ENCODE measurements around the gene FEN1. TPM values are rescaled to one million over a fixed set of nuclear protein-coding genes. Genes with fewer than 3 reads are reported as not detected.

Gene FEN1
- total and polyA plus RNA-seq, 4 donors, result 3.5 to 6.9 (median 5.2) TPM

DNA sequence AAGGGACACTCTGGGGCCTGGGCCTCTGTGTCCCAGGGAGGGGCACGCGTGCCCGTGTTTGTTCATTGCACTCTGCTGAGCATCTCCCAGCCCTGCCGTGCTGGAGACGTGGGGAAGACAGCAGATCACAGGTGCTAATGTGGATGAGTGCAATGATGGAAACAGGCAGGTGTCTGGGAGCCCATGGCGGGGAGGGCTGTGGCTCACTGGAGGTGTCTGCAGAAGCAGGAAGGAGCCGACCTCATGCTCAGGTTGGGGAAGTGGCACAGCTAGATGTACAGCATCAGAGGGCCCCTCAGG, 8.3 kb upstream of the FEN1 start:
- ATAC-seq (ENCODE audit: low FRiP score) (no peak), DNase-seq (no peak)
- Histone ChIP-seq H3K4me3 (ENCODE audit: low read length in 2 of 2) (no peak overlapping the region), H3K27me3 (ENCODE audit: control insufficient read depth in 1 of 2, insufficient read depth in 2 of 2, low read length in 1 of 2) (no peaks in the 10 kb centered on the region), H3K9me3 (ENCODE audit: control insufficient read depth, low read length) (no peaks in the 10 kb centered on the region), H3K36me3 (ENCODE audit: control insufficient read depth in 1 of 2, insufficient read depth in 2 of 2, low read length in 1 of 2) (peaks cover 0 to 3% of the 10 kb centered on the region in 2 donors), H3K27ac (ENCODE audit: low read depth in 1 of 2, low read length in 2 of 2) (no peak overlapping the region), H3K4me1 (ENCODE audit: control insufficient read depth in 1 of 2, insufficient read depth in 2 of 2, low read length in 2 of 2) (no peaks in the 10 kb centered on the region)
- intact Hi-C loops (cut with DNase I), result no loop called here
- WGBS, 2 donors, result 73 to 75% methylated on average over 7 of the region's 7 CpGs

- H3K36me3 ChIP-seq (ENCODE audit: control insufficient read depth in 1 of 2, insufficient read depth in 2 of 2, low read length in 1 of 2), result peaks cover 0 to 5% of the 10 kb centered on the region in 2 donors
- ATAC-seq (ENCODE audit: low FRiP score), result no peak
- DNase-seq, result no peak
- intact Hi-C loops (cut with DNase I), result no loop called here
- H3K4me1 ChIP-seq (ENCODE audit: control insufficient read depth in 1 of 2, insufficient read depth in 2 of 2, low read length in 2 of 2), result no peaks in the 10 kb centered on the region
- no peak overlapping the region for H3K4me3 ChIP-seq (ENCODE audit: low read length in 2 of 2)
- no peak overlapping the region for H3K27ac ChIP-seq (ENCODE audit: low read depth in 1 of 2, low read length in 2 of 2)
- no peaks in the 10 kb centered on the region for H3K27me3 ChIP-seq (ENCODE audit: control insufficient read depth in 1 of 2, insufficient read depth in 2 of 2, low read length in 1 of 2)
- 78 to 80% methylated on average over 11 of the region's 11 CpGs for WGBS, 2 donors
- H3K9me3 ChIP-seq (ENCODE audit: control insufficient read depth, low read length), result no peaks in the 10 kb centered on the region
Measured at GRCh38 chr11:61785837-61786402, 6.8 kb upstream of the FEN1 start.

DNA sequence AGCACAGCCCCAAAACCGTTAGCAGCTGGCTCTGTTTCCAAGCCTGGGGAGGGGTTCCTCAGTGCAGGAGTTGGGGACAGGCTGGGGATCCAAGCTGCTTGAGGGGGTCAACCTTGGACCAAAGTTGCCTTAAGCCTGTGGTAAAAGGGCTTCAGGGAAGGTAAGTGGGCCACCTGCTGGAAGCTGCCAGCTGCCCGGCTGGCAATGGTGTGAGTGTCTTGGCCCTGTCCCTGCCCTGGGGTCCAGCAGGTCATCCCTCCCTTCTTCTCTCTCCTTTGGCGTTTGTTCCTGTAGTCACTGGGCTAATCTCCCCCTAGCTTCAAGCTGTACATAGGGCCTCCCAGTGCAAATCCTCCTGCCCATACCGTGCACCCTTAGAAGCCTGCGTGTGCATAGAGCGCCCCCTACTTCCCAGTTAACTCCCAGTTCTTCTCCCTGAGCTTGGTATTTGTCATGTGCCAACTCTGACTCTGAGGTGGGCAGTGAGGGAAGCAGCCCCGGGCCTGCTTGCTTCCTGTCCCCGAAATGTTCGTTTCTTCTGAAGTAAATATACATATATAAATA, 4.7 kb upstream of the FEN1 start:
- Histone ChIP-seq H3K4me3 (ENCODE audit: low read length in 2 of 2) (no peak overlapping the region), H3K9me3 (ENCODE audit: control insufficient read depth, low read length) (no peaks in the 10 kb centered on the region), H3K27me3 (ENCODE audit: control insufficient read depth in 1 of 2, insufficient read depth in 2 of 2, low read length in 1 of 2) (no peaks in the 10 kb centered on the region), H3K4me1 (ENCODE audit: control insufficient read depth in 1 of 2, insufficient read depth in 2 of 2, low read length in 2 of 2) (no peaks in the 10 kb centered on the region), H3K27ac (ENCODE audit: low read depth in 1 of 2, low read length in 2 of 2) (no peak overlapping the region), H3K36me3 (ENCODE audit: control insufficient read depth in 1 of 2, insufficient read depth in 2 of 2, low read length in 1 of 2) (peaks cover 0 to 5% of the 10 kb centered on the region in 2 donors)
- intact Hi-C loops (cut with DNase I), result no loop called here
- DNase-seq (no peak), ATAC-seq (ENCODE audit: low FRiP score) (no peak)
- 33 to 40% methylated on average over 9 of the region's 9 CpGs for WGBS, 2 donors

DNA sequence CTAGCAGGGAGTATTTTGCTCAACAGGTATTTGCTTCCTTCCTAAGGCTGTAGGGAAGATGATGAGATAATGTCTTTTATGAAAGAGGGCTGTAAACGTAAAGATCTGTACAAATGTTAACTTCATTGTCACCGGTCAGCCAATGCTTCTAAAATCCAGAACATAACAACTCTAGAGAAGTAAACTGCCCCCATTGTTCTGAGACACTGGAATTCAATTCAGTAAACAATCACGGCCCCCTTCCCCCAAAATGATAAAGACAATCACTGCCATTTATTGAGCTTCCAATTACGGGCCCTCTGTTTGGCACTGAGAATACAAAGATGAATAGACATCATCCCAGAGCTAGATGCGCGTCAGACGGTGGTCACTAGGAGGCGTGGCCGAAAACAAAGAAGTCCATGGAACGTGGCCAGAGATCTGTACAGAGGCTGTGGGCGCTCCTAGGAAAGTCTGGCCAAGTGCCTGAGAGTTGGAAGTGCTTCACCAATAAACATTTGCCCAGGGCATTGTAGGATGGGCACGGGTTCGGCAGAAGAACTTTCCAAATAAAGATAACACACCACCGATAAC, 888 bp upstream of the FEN1 start:
- Histone ChIP-seq H3K9me3 (ENCODE audit: control insufficient read depth, low read length) (no peaks in the 10 kb centered on the region), H3K27me3 (ENCODE audit: control insufficient read depth in 1 of 2, insufficient read depth in 2 of 2, low read length in 1 of 2) (no peaks in the 10 kb centered on the region), H3K36me3 (ENCODE audit: control insufficient read depth in 1 of 2, insufficient read depth in 2 of 2, low read length in 1 of 2) (peaks cover 0 to 5% of the 10 kb centered on the region in 2 donors), H3K27ac (ENCODE audit: low read depth in 1 of 2, low read length in 2 of 2) (peak overlapping the region in 1 of 2 donors; percentile 98), H3K4me1 (ENCODE audit: control insufficient read depth in 1 of 2, insufficient read depth in 2 of 2, low read length in 2 of 2) (no peaks in the 10 kb centered on the region), H3K4me3 (ENCODE audit: low read length in 2 of 2) (peak overlapping the region; percentile 65 to 82)
- WGBS, 2 donors, result 3 to 5% methylated on average over 14 of the region's 14 CpGs
- peak; percentile 75 to 88 for DNase-seq
- intact Hi-C loops (cut with DNase I), result loop anchor here (10.0 kb wide), 2 partner anchors 153 to 523 kb away; no protein-coding TSS in a partner anchor
- peak; percentile 63 for ATAC-seq (ENCODE audit: low FRiP score)

- no peak for DNase-seq
- Histone ChIP-seq H3K9me3 (ENCODE audit: control insufficient read depth, low read length) (no peaks in the 10 kb centered on the region), H3K4me3 (ENCODE audit: low read length in 2 of 2) (peak overlapping the region; percentile 53 to 65), H3K4me1 (ENCODE audit: control insufficient read depth in 1 of 2, insufficient read depth in 2 of 2, low read length in 2 of 2) (no peaks in the 10 kb centered on the region), H3K36me3 (ENCODE audit: control insufficient read depth in 1 of 2, insufficient read depth in 2 of 2, low read length in 1 of 2) (peaks cover 0 to 3% of the 10 kb centered on the region in 2 donors), H3K27ac (ENCODE audit: low read depth in 1 of 2, low read length in 2 of 2) (no peak overlapping the region), H3K27me3 (ENCODE audit: control insufficient read depth in 1 of 2, insufficient read depth in 2 of 2, low read length in 1 of 2) (no peaks in the 10 kb centered on the region)
- ATAC-seq (ENCODE audit: low FRiP score), result no peak
- WGBS, 2 donors, result 3 to 4% methylated on average over 29 of the region's 29 CpGs
- intact Hi-C loops (cut with DNase I), result loop anchor here (10.0 kb wide), 2 partner anchors 152 to 522 kb away; no protein-coding TSS in a partner anchor
Measured at GRCh38 chr11:61793083-61793828, 545 bp downstream of the FEN1 start.

DNA sequence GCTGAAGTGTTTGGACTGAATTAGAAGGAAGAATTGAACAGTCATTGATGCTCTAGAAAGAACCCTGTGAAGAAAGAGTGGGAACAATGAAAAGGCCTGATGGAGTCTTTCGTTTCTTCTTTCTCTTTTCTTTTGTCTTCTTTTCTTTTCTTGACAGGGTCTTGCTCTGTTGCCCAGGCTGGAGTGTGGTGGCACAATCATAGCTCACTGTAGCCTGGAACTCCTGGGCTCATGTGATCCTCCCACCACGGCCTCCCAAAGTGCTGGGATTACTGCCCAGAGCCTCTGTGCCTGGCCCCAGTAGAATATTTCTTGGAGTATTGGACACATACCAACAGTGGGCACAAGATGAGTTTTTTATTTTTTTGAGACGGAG, 1.1 kb downstream of the FEN1 start:
- Histone ChIP-seq H3K27ac (ENCODE audit: low read depth in 1 of 2, low read length in 2 of 2) (no peak overlapping the region), H3K4me3 (ENCODE audit: low read length in 2 of 2) (no peak overlapping the region), H3K36me3 (ENCODE audit: control insufficient read depth in 1 of 2, insufficient read depth in 2 of 2, low read length in 1 of 2) (peaks cover 0 to 3% of the 10 kb centered on the region in 2 donors), H3K4me1 (ENCODE audit: control insufficient read depth in 1 of 2, insufficient read depth in 2 of 2, low read length in 2 of 2) (no peaks in the 10 kb centered on the region), H3K27me3 (ENCODE audit: control insufficient read depth in 1 of 2, insufficient read depth in 2 of 2, low read length in 1 of 2) (no peaks in the 10 kb centered on the region), H3K9me3 (ENCODE audit: control insufficient read depth, low read length) (no peaks in the 10 kb centered on the region)
- DNase-seq (peak in 1 of 2 donors; percentile 23), ATAC-seq (ENCODE audit: low FRiP score) (no peak)
- 26 to 32% methylated on average over 3 of the region's 3 CpGs for WGBS, 2 donors
- intact Hi-C loops (cut with DNase I), result loop anchor here (10.0 kb wide), 2 partner anchors 151 to 521 kb away; no protein-coding TSS in a partner anchor

- Histone ChIP-seq H3K4me3 (ENCODE audit: low read length in 2 of 2) (no peak overlapping the region), H3K4me1 (ENCODE audit: control insufficient read depth in 1 of 2, insufficient read depth in 2 of 2, low read length in 2 of 2) (no peaks in the 10 kb centered on the region), H3K36me3 (ENCODE audit: control insufficient read depth in 1 of 2, insufficient read depth in 2 of 2, low read length in 1 of 2) (peaks cover 0 to under 1% of the 10 kb centered on the region in 2 donors), H3K27me3 (ENCODE audit: control insufficient read depth in 1 of 2, insufficient read depth in 2 of 2, low read length in 1 of 2) (no peaks in the 10 kb centered on the region), H3K9me3 (ENCODE audit: control insufficient read depth, low read length) (no peaks in the 10 kb centered on the region), H3K27ac (ENCODE audit: low read depth in 1 of 2, low read length in 2 of 2) (no peak overlapping the region)
- peak in 1 of 2 donors; percentile 1 for DNase-seq
- WGBS, 2 donors, result 87 to 88% methylated on average over 4 of the region's 4 CpGs
- intact Hi-C loops (cut with DNase I), result loop anchor here (10.0 kb wide), 2 partner anchors 150 to 520 kb away; no protein-coding TSS in a partner anchor
- no peak for ATAC-seq (ENCODE audit: low FRiP score)
Measured at GRCh38 chr11:61794579-61794978, 1.9 kb downstream of the FEN1 start.

GRCh38 chr11:61795459-61795858, 2.7 kb downstream of the FEN1 start:
- Histone ChIP-seq H3K4me1 (ENCODE audit: control insufficient read depth in 1 of 2, insufficient read depth in 2 of 2, low read length in 2 of 2) (no peaks in the 10 kb centered on the region), H3K27me3 (ENCODE audit: control insufficient read depth in 1 of 2, insufficient read depth in 2 of 2, low read length in 1 of 2) (no peaks in the 10 kb centered on the region), H3K9me3 (ENCODE audit: control insufficient read depth, low read length) (no peaks in the 10 kb centered on the region), H3K36me3 (ENCODE audit: control insufficient read depth in 1 of 2, insufficient read depth in 2 of 2, low read length in 1 of 2) (no peaks in the 10 kb centered on the region), H3K27ac (ENCODE audit: low read depth in 1 of 2, low read length in 2 of 2) (no peak overlapping the region), H3K4me3 (ENCODE audit: low read length in 2 of 2) (no peak overlapping the region)
- WGBS, 2 donors, result 86 to 89% methylated on average over 12 of the region's 12 CpGs
- ATAC-seq (ENCODE audit: low FRiP score) (no peak), DNase-seq (peak in 1 of 2 donors; percentile 45)
- intact Hi-C loops (cut with DNase I), result loop anchor here (5.0 to 10.0 kb wide), 8 partner anchors 77 to 519 kb away; partner anchors contain the start of gene INCENP (in 1 of the 2)
